Lower leg skin (tissue), 4 donors: Measurements from ENCODE around the gene PPP2R5C. TPM values are rescaled to one million over a fixed set of nuclear protein-coding genes. Genes with fewer than 3 reads are reported as not detected.

ENCODE experiments used
- DNase-seq, 2 donors: peaks; one replicate each; pipeline ENCODE4 v3.0.0-alpha.2; 2019; ENCODE audit warnings: low spot score in 2 of 2
- H3K4me3 ChIP-seq: fragments of 200-600 bp; sonication (generic); 2 replicates; pipeline ENCODE4 v1.5.1; 2017; ENCODE audit warnings: mild to moderate bottlenecking, low read depth; ENCODE audit not compliant: poor library complexity, severe bottlenecking
- POLR2A ChIP-seq, 2 donors: fragments of 450-650 bp; IDR thresholded peaks; one replicate each; pipeline ENCODE4 v1.6.1; 2016 to 2017; ENCODE audit warnings: antibody characterized with exemption in 2 of 2, mild to moderate bottlenecking in 1 of 2, moderate library complexity in 1 of 2
- WGBS, 2 donors: methylation state at CpG; one replicate each; pipeline ENCODE4 v1.1.5; 2018; 5-methylcytosine and 5-hydroxymethylcytosine counted together
- intact Hi-C: fragments of 100-400 bp; cut with DNase I; formaldehyde crosslinking; loops from one replicate; pipeline ENCODE4 v1.15.0; 2023; ENCODE audit warnings: low total_unique reads
- total RNA-seq, 4 donors: library from RNA; depleted of rRNA; stranded (reverse); fragments of >200 nt; gene quantifications; one replicate each; pipeline ENCODE4 v1.1.0, GENCODE V29; 2016
- TF ChIP-seq, protein P1 (sequence below), 3 donors: fragments of 450-650 bp; IDR thresholded peaks; one replicate each; pipeline ENCODE4 v1.5.1; 2016; ENCODE audit warnings: antibody characterized with exemption in 3 of 3, mild to moderate bottlenecking in 3 of 3, moderate library complexity in 2 of 3

PPP2R5C gene
- total RNA-seq, 4 donors from 2014 or later: 74.6 to 89.9 (median 80.3) TPM

GRCh38 chr14:101932673-101933072, 171.2 kb downstream of the PPP2R5C start:
- 72 to 75% methylated on average over 7 of the region's 7 CpGs for WGBS, 2 donors
- no peak overlapping the region for H3K4me3 ChIP-seq
- no peak for DNase-seq
- no peak for TF ChIP-seq POLR2A (IDR thresholded peaks at IDR 0.05)
- TF ChIP-seq, protein P1, sequence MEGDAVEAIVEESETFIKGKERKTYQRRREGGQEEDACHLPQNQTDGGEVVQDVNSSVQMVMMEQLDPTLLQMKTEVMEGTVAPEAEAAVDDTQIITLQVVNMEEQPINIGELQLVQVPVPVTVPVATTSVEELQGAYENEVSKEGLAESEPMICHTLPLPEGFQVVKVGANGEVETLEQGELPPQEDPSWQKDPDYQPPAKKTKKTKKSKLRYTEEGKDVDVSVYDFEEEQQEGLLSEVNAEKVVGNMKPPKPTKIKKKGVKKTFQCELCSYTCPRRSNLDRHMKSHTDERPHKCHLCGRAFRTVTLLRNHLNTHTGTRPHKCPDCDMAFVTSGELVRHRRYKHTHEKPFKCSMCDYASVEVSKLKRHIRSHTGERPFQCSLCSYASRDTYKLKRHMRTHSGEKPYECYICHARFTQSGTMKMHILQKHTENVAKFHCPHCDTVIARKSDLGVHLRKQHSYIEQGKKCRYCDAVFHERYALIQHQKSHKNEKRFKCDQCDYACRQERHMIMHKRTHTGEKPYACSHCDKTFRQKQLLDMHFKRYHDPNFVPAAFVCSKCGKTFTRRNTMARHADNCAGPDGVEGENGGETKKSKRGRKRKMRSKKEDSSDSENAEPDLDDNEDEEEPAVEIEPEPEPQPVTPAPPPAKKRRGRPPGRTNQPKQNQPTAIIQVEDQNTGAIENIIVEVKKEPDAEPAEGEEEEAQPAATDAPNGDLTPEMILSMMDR (IDR thresholded peaks at IDR 0.05): no peak
- intact Hi-C loops: no loop called here

DNA sequence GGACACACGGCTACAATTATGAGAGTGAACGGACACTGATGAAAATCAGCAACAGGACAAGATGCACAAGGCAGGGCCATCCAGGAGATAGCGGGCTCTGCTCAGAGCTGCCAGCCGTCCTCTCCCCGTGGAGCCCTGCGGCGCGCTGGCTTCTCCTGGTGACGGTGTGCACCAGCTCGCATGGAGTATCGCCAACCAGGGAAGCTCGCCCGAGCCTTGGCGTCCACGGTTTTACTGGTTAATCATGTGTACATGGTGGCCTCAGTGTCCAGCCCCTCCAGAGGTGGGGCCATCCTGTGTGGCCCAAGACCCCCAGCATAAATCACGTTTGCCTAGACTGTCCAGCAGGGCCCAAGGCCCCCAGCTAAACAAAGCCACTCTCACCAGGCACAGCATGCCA, 171.7 kb downstream of the PPP2R5C start:
- intact Hi-C loops: no loop called here
- no peak for TF ChIP-seq POLR2A (IDR thresholded peaks at IDR 0.05)
- TF ChIP-seq, protein P1 (IDR thresholded peaks at IDR 0.05): no peak
- no peak for DNase-seq
- 85 to 88% methylated on average over 15 to 16 of the region's 16 CpGs for WGBS, 2 donors
- H3K4me3 ChIP-seq: no peak overlapping the region

DNA sequence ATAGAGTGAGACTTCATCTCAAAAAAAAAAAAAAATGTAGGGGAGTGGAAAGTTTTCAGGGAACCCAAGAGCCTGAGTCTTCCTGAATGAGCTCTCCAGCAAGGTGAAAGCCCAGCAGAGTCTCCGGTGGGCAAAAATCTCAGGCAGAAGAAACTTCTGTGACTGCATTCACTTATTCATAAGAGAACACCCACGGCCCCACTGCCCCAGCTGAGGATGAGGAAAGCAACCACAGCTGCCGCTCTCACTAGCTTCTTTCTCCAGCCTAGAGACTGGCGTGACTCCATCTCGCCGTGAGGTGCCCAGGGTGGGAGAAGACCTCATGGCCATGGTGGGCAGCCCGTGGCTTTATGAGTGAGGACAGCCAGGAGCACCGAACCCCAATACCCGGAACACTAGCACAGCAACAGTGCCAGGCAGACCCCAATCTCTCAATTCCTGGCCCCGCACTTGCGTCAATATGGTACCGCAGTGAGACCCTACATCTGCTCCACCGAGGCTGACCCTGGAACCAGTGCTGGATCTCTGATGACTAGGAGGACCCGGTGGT, 173.2 kb downstream of the PPP2R5C start:
- H3K4me3 ChIP-seq: no peak overlapping the region
- intact Hi-C loops: no loop called here
- DNase-seq: no peak
- TF ChIP-seq, protein P1 (IDR thresholded peaks at IDR 0.05): no peak
- TF ChIP-seq POLR2A (IDR thresholded peaks at IDR 0.05): no peak
- WGBS, 2 donors: 88 to 93% methylated on average over 12 to 14 of the region's 14 CpGs

- no peak for DNase-seq
- no peak overlapping the region for H3K4me3 ChIP-seq
- 67 to 71% methylated on average over 13 of the region's 13 CpGs for WGBS, 2 donors
- intact Hi-C loops: no loop called here
- TF ChIP-seq, protein P1 (IDR thresholded peaks at IDR 0.05): no peak
- TF ChIP-seq POLR2A (IDR thresholded peaks at IDR 0.05): no peak
Observed at GRCh38 chr14:101937926-101938767, 176.6 kb downstream of the PPP2R5C start.

DNA sequence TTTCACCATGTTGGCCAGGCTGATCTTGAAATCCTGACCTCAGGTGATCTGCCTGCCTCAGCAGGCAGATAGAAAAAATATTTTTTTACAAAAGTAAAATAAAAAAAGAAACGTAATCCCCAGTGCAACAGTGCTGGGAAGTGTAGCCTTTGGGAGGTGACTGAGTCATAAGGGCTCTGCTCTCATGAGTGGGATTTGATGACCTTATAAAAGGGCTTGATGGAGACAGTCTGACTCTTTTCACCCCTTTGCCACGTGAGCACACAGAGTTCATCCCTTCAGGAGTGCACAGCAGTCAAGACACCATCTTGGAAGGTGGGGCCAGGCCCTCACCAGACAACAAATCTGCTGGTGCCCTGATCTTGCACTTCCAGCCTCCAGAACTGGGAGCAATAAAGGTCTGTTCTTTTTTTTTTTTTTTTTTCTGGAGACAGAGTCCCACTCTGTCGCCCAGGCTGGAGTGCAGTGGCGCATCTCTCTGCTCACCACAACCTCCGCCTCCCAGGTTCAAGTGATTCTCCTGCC, 178.2 kb downstream of the PPP2R5C start:
- DNase-seq: no peak
- intact Hi-C loops: no loop called here
- 69 to 75% methylated on average over 5 of the region's 5 CpGs for WGBS, 2 donors
- TF ChIP-seq POLR2A (IDR thresholded peaks at IDR 0.05): no peak
- TF ChIP-seq, protein P1 (IDR thresholded peaks at IDR 0.05): no peak
- no peak overlapping the region for H3K4me3 ChIP-seq
